C4-2B (cell line): ENCODE data around the gene PKD2.
"Not testable (repeated sequence)": the region's sequence is repeated elsewhere in the genome, so short reads cannot be mapped to it uniquely, and the experiment has no call there.

Experiments
- H3K27ac ChIP-seq: fragments of 450-650 bp; 2 replicates; pipeline ENCODE4 v1.5.1; 2017
- CTCF ChIP-seq: fragments of 450-650 bp; conservative IDR thresholded peaks from 2 replicates; pipeline ENCODE4 v1.5.1; 2017; ENCODE audit warnings: mild to moderate bottlenecking
- ZFX ChIP-seq: fragments of 450-650 bp; IDR thresholded peaks from 2 replicates; pipeline ENCODE4 v1.6.1; 2017

The PKD2 gene

GRCh38 chr4:87989765-87990164 is 17.7 kb upstream of the PKD2 start:
- H3K27ac ChIP-seq, result no peak overlapping the region
- TF ChIP-seq CTCF (no peak), ZFX (no peak)

GRCh38 chr4:87995435-87995834 is 12.0 kb upstream of the PKD2 start:
- H3K27ac ChIP-seq, result no peak overlapping the region
- TF ChIP-seq CTCF (no peak), ZFX (no peak)

- H3K27ac ChIP-seq, result not testable (repeated sequence)
These were observed 8.2 kb upstream of the PKD2 start for GRCh38 chr4:87999191-87999691.

GRCh38 chr4:88001871-88002270 is 5.6 kb upstream of the PKD2 start:
- TF ChIP-seq CTCF (no peak), ZFX (no peak)
- H3K27ac ChIP-seq, result no peak overlapping the region

- no peak overlapping the region for H3K27ac ChIP-seq
- no peak for TF ChIP-seq ZFX
- no peak for TF ChIP-seq CTCF
These were observed 4.6 kb upstream of the PKD2 start for GRCh38 chr4:88002786-88003185.

GRCh38 chr4:88003261-88003660 is 4.2 kb upstream of the PKD2 start:
- no peak overlapping the region for H3K27ac ChIP-seq
- TF ChIP-seq CTCF (no peak), ZFX (no peak)

- H3K27ac ChIP-seq, result no peak overlapping the region
- TF ChIP-seq ZFX (no peak), CTCF (no peak)
These were observed 2.4 kb upstream of the PKD2 start for GRCh38 chr4:88005076-88005475.

GRCh38 chr4:88005946-88006345 is 1.5 kb upstream of the PKD2 start:
- TF ChIP-seq ZFX, result no peak
- no peak for TF ChIP-seq CTCF
- no peak overlapping the region for H3K27ac ChIP-seq
